Cardiac muscle cell (in vitro differentiated cells and primary cell): ENCODE data around the gene DHX15. TPM values are rescaled to one million over a fixed set of nuclear protein-coding genes. Genes with fewer than 3 reads are reported as not detected.
A peak's percentile ranks its signal among the peaks of the same experiment; 100 is the strongest.

Experiments
- DNase-seq, 2 donors: peaks; one replicate each; pipeline versions ENCODE4 v3.0.0 to v3.0.0-alpha.2; 2010 to 2017; ENCODE audit warnings: low read depth in 1 of 2, low spot score in 1 of 2
- H3K27ac ChIP-seq: fragments of 200-600 bp; sonication (generic); 2 replicates; pipeline ENCODE4 v1.5.1; 2016
- H3K27me3 ChIP-seq: fragments of 200-600 bp; sonication (generic); 2 replicates; pipeline ENCODE4 v1.6.0; 2016; ENCODE audit warnings: control low read depth
- H3K36me3 ChIP-seq: fragments of 200-600 bp; sonication (generic); 2 replicates; pipeline ENCODE4 v1.5.1; 2016; ENCODE audit warnings: control low read depth
- H3K4me1 ChIP-seq: fragments of 200-600 bp; sonication (generic); 2 replicates; pipeline ENCODE4 v1.8.1; 2017; ENCODE audit warnings: low read depth, mild to moderate bottlenecking, mixed run types
- H3K4me3 ChIP-seq: fragments of 200-600 bp; sonication (generic); 2 replicates; pipeline ENCODE4 v1.5.1; 2016; ENCODE audit warnings: mild to moderate bottlenecking
- H3K9me3 ChIP-seq: fragments of 200-600 bp; sonication (generic); 2 replicates; pipeline ENCODE4 v1.5.1; 2017; ENCODE audit warnings: low read depth, mild to moderate bottlenecking, control low read depth
- CTCF ChIP-seq: IDR thresholded peaks from 2 replicates; pipeline ENCODE4 v1.5.1; 2012; ENCODE audit warnings: low read depth, mild to moderate bottlenecking, low read length
- polyA plus RNA-seq: library from polyadenylated mRNA; unstranded; fragments of >200 nt; fragmentation: Nextera tagmentation; extraction: Ambion mirVana; gene quantifications from 2 replicates; pipeline ENCODE4 v1.2.1, GENCODE V29; 2016
- total RNA-seq: library from RNA; depleted of rRNA; stranded (reverse); fragments of >200 nt; gene quantifications from 2 replicates; pipeline ENCODE4 v1.2.3, GENCODE V29; 2016

Gene DHX15
- total and polyA plus RNA-seq, 2 experiments from 2014 or later: 78.4 to 109 TPM

GRCh38 chr4:24607334-24607733 lies 23.0 kb upstream of the DHX15 start:
- peak in 1 of 2 donors; percentile 21 for DNase-seq
- TF ChIP-seq CTCF: no peak
- H3K27me3 ChIP-seq: no peaks in the 10 kb centered on the region

GRCh38 chr4:24605216-24605615 lies 20.9 kb upstream of the DHX15 start:
- TF ChIP-seq CTCF: no peak
- Histone ChIP-seq H3K4me3 (no peak overlapping the region), H3K27ac (no peak overlapping the region), H3K4me1 (no peaks in the 10 kb centered on the region), H3K27me3 (no peaks in the 10 kb centered on the region), H3K36me3 (no peaks in the 10 kb centered on the region), H3K9me3 (no peaks in the 10 kb centered on the region)
- DNase-seq: no peak

More at GRCh38 chr4:24607334-24607733, 23.0 kb upstream of the DHX15 start:
- Histone ChIP-seq H3K9me3 (no peaks in the 10 kb centered on the region), H3K36me3 (no peaks in the 10 kb centered on the region), H3K4me1 (no peaks in the 10 kb centered on the region), H3K4me3 (no peak overlapping the region), H3K27ac (no peak overlapping the region)

- H3K4me3 ChIP-seq: no peak overlapping the region
- TF ChIP-seq CTCF: no peak
- DNase-seq: no peak
- H3K4me1 ChIP-seq: no peaks in the 10 kb centered on the region
- no peak overlapping the region for H3K27ac ChIP-seq
- H3K36me3 ChIP-seq: no peaks in the 10 kb centered on the region
- H3K27me3 ChIP-seq: no peaks in the 10 kb centered on the region
- H3K9me3 ChIP-seq: no peaks in the 10 kb centered on the region
Observed at GRCh38 chr4:24604558-24605214, 20.3 kb upstream of the DHX15 start.

- no peaks in the 10 kb centered on the region for H3K9me3 ChIP-seq
- DNase-seq: peak in 1 of 2 donors; percentile 18
- no peaks in the 10 kb centered on the region for H3K4me1 ChIP-seq
- no peak overlapping the region for H3K4me3 ChIP-seq
- H3K27me3 ChIP-seq: no peaks in the 10 kb centered on the region
- no peaks in the 10 kb centered on the region for H3K36me3 ChIP-seq
- no peak for TF ChIP-seq CTCF
- H3K27ac ChIP-seq: no peak overlapping the region
Observed at GRCh38 chr4:24603343-24603742, 19.0 kb upstream of the DHX15 start.

- Histone ChIP-seq H3K27me3 (no peaks in the 10 kb centered on the region), H3K4me3 (no peak overlapping the region), H3K4me1 (no peaks in the 10 kb centered on the region), H3K36me3 (no peaks in the 10 kb centered on the region), H3K9me3 (no peaks in the 10 kb centered on the region), H3K27ac (no peak overlapping the region)
- no peak for DNase-seq
- TF ChIP-seq CTCF: no peak
Observed at GRCh38 chr4:24601121-24601520, 16.8 kb upstream of the DHX15 start.
